Activated CD4-positive, alpha-beta T cell treated with anti-CD3 and anti-CD28 coated beads for 36 hours (primary cell): Measurements from ENCODE around the gene C19orf53. TPM values are rescaled to one million over a fixed set of nuclear protein-coding genes. Genes with fewer than 3 reads are reported as not detected.
"Not testable (repeated sequence)": the region's sequence is repeated elsewhere in the genome, so short reads cannot be mapped to it uniquely, and the experiment has no call there.

Source experiments
- ATAC-seq: fragments of 200-7000 bp; cut with Tn5 transposase; one replicate; pipeline ENCODE4 v1.10.0; 2021; ENCODE audit warnings: mild to moderate bottlenecking, moderate library complexity
- CTCF ChIA-PET: fragments of 350-600 bp; sonication (Branson Sonifier 250); formaldehyde crosslinking; loops from one replicate; lab custom pipeline; 2021; ENCODE audit warnings: antibody characterized with exemption; lab: Charles Lee
- POLR2A ChIA-PET: fragments of 350-600 bp; sonication (Branson Sonifier 250); formaldehyde crosslinking; loops from one replicate; lab custom pipeline; 2021; ENCODE audit warnings: antibody characterized with exemption, inconsistent platforms; lab: Charles Lee
- DNase-seq: peaks from one replicate; pipeline ENCODE4 v3.0.0-alpha.2; 2020
- H3K27ac Mint-ChIP-seq: one replicate; pipeline ENCODE4 v1.8.0; 2021; ENCODE audit warnings: mixed read lengths
- H3K27me3 Mint-ChIP-seq: one replicate; pipeline ENCODE4 v1.8.0; 2021; ENCODE audit warnings: mixed read lengths
- H3K36me3 Mint-ChIP-seq: one replicate; pipeline ENCODE4 v1.8.0; 2021; ENCODE audit warnings: low read depth, mixed read lengths
- H3K4me1 Mint-ChIP-seq: one replicate; pipeline ENCODE4 v1.8.0; 2021; ENCODE audit warnings: mixed read lengths
- H3K4me3 Mint-ChIP-seq: one replicate; pipeline ENCODE4 v1.8.0; 2021; ENCODE audit warnings: mild to moderate bottlenecking, moderate library complexity, mixed read lengths
- H3K9me3 Mint-ChIP-seq: one replicate; pipeline ENCODE4 v1.8.0; 2021; ENCODE audit warnings: low read depth, mixed read lengths
- intact Hi-C, 2 experiments: fragments of 100-400 bp; cut with DNase I in 1 of 2; cut with micrococcal nuclease in 1 of 2; formaldehyde crosslinking; loops; one replicate each; pipeline versions ENCODE4 v1.14.2 to v1.15.1; 2022 to 2024; cut with DNase I, micrococcal nuclease
- total RNA-seq, 2 experiments: library from RNA; stranded (reverse); gene quantifications; one replicate each; pipeline ENCODE4 v1.2.3, GENCODE V29; 2021

Gene C19orf53
- total RNA-seq, 2 experiments from 2014 or later: 115 to 142 TPM

DNA sequence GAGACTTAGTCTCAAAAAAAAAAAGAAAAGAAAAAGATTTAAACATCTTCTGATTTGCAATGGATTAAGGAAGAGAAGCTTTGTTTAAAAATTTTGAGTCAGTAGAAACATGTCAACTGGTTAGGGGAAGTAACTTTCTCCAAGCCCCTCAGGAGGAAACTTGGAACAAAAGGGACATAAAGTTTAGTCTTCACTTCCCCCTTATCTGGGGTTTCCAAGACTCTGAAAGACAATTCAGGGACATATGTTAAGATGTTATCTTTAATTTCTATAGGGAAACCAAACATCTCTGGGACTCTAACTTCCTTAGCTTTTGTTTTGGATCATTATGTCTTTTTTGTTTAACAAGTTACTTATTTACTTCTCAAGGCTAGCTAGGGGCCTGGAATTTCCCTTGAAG lies 30.1 kb upstream of the C19orf53 start:
- intact Hi-C loops: no loop called here
- ChIA-PET CTCF (interaction anchor here (0.7 kb wide), 1 partner anchor 440 kb away, joined by 3 read pairs; no protein-coding TSS in a partner anchor), POLR2A (no interaction called here)
- Mint-ChIP-seq H3K4me1 (peaks cover 15% of the 10 kb centered on the region), H3K27ac (no peak overlapping the region), H3K27me3 (no peaks in the 10 kb centered on the region), H3K36me3 (no peaks in the 10 kb centered on the region), H3K4me3 (no peak overlapping the region), H3K9me3 (no peaks in the 10 kb centered on the region)
- DNase-seq (no peak), ATAC-seq (no peak)

DNA sequence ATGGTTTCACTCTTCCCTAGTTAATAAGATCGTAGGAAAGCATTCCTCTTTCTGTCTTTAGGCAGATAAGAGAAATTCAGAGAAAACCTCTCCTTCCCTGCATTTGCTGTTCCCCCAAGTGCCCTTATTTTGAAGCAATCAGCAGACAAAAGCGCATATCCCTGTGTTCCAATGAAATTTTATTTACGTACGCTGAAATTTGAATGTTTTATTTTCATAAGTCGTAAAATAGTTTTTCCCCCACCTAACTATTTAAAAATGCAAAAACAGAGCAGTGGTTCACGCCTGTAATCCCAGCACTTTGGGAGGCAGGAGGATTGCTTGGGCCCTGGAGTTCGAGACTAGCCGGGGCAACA lies 27.2 kb upstream of the C19orf53 start:
- POLR2A ChIA-PET: interaction anchor here (0.6 to 2.3 kb wide), 4 partner anchors 15 to 1558 kb away, joined by 3 to 11 read pairs (median 4); partner anchors contain the start of gene MRI1
- no peak for DNase-seq
- intact Hi-C loops: loop anchor here (1.0 to 5.0 kb wide), 11 partner anchors 16 to 595 kb away; partner anchors contain the start of genes ZSWIM4 (in 2 of the 2), BRME1 (in 1 of the 2), C19orf53 (in 1 of the 2) and CC2D1A (in 1 of the 2)
- H3K4me3 Mint-ChIP-seq: peak overlapping the region; percentile 80
- no peak for ATAC-seq
- peak overlapping the region; percentile 63 for H3K27ac Mint-ChIP-seq
- no peaks in the 10 kb centered on the region for H3K9me3 Mint-ChIP-seq
- no peaks in the 10 kb centered on the region for H3K27me3 Mint-ChIP-seq
- H3K36me3 Mint-ChIP-seq: no peaks in the 10 kb centered on the region
- peaks cover 25% of the 10 kb centered on the region for H3K4me1 Mint-ChIP-seq
- CTCF ChIA-PET: interaction anchor here (0.6 to 2.1 kb wide), 4 partner anchors 11 to 100 kb away, joined by 3 to 9 read pairs (median 4); partner anchors contain the start of genes C19orf53 and MRI1

DNA sequence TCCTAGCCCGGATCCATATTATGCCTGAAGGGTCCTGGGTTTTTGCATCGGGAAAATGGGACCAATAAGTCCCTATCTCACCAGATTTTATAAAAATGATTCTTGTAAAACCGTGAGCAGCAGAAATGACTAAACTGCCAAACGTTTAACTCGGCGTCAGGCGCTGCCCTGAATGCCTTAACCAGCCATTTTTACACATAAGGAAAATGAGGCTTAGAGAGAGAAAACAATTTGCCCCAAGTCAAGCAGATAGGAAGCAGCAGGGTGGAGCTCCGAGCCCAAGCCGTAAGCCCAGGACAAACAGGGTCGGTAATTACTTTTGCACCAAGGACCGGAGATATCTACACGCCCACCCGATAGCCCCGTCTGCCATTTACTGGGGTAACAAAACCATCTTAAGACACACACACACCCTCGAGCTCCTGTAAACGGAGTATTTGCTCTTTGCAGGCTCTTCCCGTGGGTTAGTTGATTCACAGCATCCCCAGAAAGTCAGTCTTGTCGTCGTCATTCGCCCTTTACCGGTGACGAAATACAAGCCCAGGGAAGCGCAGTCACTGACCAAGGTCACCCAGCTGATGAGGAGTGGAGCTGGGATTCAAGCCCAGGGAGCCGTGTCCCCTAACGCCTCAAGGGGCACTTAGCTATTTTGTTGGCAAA lies 26.0 kb upstream of the C19orf53 start:
- peak; percentile 50 for DNase-seq
- POLR2A ChIA-PET: interaction anchor here (0.7 to 2.3 kb wide), 4 partner anchors 16 to 205 kb away, joined by 3 to 11 read pairs (median 4); partner anchors contain the start of gene MRI1
- Mint-ChIP-seq H3K4me3 (peak overlapping the region; percentile 80), H3K9me3 (no peaks in the 10 kb centered on the region), H3K27me3 (no peaks in the 10 kb centered on the region), H3K4me1 (peaks cover 30% of the 10 kb centered on the region), H3K27ac (peak overlapping the region; percentile 84), H3K36me3 (peaks cover 4% of the 10 kb centered on the region)
- CTCF ChIA-PET: interaction anchor here (0.6 to 2.1 kb wide), 15 partner anchors 12 to 553 kb away, joined by 3 to 10 read pairs (median 3); partner anchors contain the start of genes ASF1B, C19orf53 and MRI1
- intact Hi-C loops: loop anchor here in 1 of 2 experiments (1.0 to 5.0 kb wide), 2 partner anchors 333 to 596 kb away; partner anchors contain the start of genes IER2 and STX10
- ATAC-seq: peak; percentile 2

DNA sequence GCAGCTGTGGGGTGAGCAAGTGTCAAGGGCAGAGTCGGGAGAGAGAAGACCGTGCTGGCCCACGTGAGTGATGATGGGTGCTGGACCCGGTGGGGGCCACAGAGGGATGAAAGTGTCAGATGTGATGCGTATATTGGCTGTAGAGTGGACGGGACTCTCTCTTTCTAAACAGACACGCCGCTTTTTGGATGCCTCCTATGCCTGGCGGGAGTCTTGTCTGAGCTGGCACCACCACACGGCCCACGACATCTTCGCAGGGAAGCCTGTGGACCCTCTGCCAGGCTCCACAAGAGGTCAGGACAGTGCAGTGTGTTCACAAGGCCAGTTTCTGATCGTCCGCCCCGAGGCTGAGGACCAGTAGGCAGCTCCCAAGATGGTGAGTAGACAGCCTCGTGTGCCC lies 22.8 kb upstream of the C19orf53 start:
- H3K4me3 Mint-ChIP-seq: no peak overlapping the region
- H3K27ac Mint-ChIP-seq: no peak overlapping the region
- peaks cover 20% of the 10 kb centered on the region for H3K36me3 Mint-ChIP-seq
- no peak for DNase-seq
- no peak for ATAC-seq
- POLR2A ChIA-PET: interaction anchor here (0.5 to 0.7 kb wide), 2 partner anchors 17 to 234 kb away, joined by 3 read pairs; no protein-coding TSS in a partner anchor
- peaks cover 32% of the 10 kb centered on the region for H3K4me1 Mint-ChIP-seq
- H3K27me3 Mint-ChIP-seq: no peaks in the 10 kb centered on the region
- intact Hi-C loops: no loop called here
- no peaks in the 10 kb centered on the region for H3K9me3 Mint-ChIP-seq
- CTCF ChIA-PET: no interaction called here

DNA sequence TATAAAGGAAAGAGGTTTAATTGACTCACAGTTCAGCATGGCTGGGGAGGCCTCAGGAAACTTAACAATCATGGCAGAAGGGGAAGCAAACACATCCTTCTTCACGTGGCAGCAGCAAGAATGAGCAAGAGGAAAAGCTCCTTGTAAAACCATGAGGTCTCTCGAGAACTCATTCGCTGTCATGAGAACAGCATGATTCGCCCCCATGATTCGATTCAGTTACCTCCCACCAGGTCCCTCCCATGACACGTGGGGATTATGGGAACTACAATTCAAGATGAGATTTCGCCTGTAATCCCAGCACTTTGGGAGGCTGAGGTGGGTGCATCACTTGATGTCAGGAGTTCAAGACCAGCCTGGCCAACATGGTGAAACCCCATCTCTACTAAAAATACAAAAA lies 20.6 kb upstream of the C19orf53 start:
- intact Hi-C loops, H3K9me3 Mint-ChIP-seq, POLR2A ChIA-PET, H3K27me3 Mint-ChIP-seq, H3K4me3 Mint-ChIP-seq, DNase-seq, CTCF ChIA-PET: not testable (repeated sequence)
- Mint-ChIP-seq H3K27ac (peak overlapping the region; percentile 51), H3K36me3 (peaks cover 30% of the 10 kb centered on the region), H3K4me1 (peaks cover 23% of the 10 kb centered on the region)
- peak; percentile 49 for ATAC-seq

DNA sequence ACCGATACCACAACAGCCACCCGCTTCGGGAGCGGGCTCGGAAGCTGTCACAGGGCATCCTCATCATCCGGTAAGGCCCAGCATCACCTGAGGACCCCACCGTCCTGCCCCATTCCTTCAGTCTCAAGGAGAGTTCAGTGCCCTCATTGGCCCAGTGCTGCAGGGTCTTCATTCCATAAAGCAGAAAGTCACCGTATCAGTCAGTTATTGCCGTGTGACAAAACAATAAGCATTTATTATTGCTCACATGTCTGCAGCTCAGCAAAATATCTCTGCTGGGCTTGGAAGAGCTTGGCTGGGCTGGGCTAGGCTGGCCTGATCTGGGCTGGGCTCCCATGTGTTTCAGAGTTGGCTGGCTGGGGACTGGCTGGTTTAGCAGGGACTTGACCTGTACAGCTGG lies 18.0 kb upstream of the C19orf53 start:
- POLR2A ChIA-PET: no interaction called here
- ATAC-seq (no peak), DNase-seq (no peak)
- Mint-ChIP-seq H3K9me3 (no peaks in the 10 kb centered on the region), H3K4me1 (peaks cover 7% of the 10 kb centered on the region), H3K27me3 (no peaks in the 10 kb centered on the region), H3K27ac (no peak overlapping the region), H3K36me3 (peaks cover 35% of the 10 kb centered on the region), H3K4me3 (no peak overlapping the region)
- CTCF ChIA-PET: no interaction called here
- intact Hi-C loops: no loop called here

DNA sequence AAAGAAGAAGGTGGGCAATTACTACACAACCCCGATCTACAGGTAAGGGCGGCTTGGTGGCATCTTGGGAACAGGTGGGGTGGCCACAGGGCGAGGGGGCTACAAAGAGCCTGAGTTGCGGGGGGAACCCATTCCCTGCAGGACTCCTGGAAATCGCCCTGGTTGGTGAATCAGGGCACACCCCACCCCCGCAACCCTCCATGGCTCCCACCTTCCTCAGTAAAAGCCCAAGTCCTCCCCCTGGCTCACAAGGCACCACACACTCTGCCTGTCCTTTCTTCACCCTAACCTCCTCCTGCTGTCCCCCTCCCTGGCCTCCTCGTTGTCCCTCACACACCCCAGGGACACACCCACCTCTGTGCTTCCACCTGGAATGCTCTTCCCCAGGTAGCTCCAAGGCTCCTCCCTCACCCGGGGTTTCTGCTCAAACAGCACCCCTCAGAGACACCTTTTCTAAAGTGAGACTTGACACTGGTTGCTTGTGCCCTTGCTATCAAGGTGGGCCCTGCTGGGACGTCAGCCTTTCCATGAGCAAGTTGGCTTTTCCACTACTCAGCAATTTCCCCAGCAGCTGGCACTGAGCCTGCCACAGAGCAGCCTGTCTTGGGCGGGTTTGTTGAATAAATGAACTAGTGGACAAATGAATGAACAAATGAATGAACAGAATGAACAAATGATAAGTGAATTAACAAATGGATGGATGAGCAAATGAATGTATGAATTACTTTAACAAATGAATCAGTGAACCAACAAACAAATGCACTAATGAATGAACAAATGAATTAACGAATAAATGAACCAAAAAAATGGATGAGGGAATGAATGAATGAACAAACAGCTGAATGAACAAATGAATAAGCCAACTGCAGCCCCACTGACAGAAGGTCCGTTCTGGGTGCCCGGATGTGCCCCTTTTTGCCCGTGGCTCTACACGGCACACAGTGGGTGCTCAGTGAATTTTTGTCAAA lies 16.2 kb upstream of the C19orf53 start:
- DNase-seq: no peak
- Mint-ChIP-seq H3K36me3 (peaks cover 44% of the 10 kb centered on the region), H3K9me3 (no peaks in the 10 kb centered on the region), H3K27me3 (no peaks in the 10 kb centered on the region), H3K4me1 (peaks cover 4% of the 10 kb centered on the region), H3K4me3 (no peak overlapping the region), H3K27ac (no peak overlapping the region)
- POLR2A ChIA-PET: no interaction called here
- CTCF ChIA-PET: no interaction called here
- intact Hi-C loops: no loop called here
- ATAC-seq: no peak

DNA sequence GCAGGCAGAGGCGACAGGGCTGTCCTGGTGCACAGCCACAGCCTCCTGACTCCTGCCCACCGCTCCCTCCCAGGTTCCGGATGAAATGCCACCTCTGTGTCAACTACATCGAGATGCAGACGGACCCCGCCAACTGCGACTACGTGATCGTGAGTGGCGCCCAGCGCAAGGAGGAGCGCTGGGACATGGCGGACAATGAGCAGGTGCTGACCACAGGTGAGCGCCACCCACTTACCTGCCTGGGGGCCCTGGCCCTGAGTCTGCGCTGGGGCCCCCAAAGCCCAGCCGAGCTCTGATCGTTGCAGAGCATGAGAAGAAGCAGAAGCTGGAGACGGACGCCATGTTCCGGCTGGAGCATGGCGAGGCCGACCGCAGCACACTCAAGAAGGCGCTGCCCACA lies 15.5 kb upstream of the C19orf53 start:
- H3K4me3 Mint-ChIP-seq: no peak overlapping the region
- no peaks in the 10 kb centered on the region for H3K9me3 Mint-ChIP-seq
- ATAC-seq: no peak
- no peak overlapping the region for H3K27ac Mint-ChIP-seq
- CTCF ChIA-PET: no interaction called here
- H3K4me1 Mint-ChIP-seq: peaks cover 5% of the 10 kb centered on the region
- intact Hi-C loops: no loop called here
- DNase-seq: no peak
- H3K36me3 Mint-ChIP-seq: peaks cover 46% of the 10 kb centered on the region
- no peaks in the 10 kb centered on the region for H3K27me3 Mint-ChIP-seq
- POLR2A ChIA-PET: no interaction called here

DNA sequence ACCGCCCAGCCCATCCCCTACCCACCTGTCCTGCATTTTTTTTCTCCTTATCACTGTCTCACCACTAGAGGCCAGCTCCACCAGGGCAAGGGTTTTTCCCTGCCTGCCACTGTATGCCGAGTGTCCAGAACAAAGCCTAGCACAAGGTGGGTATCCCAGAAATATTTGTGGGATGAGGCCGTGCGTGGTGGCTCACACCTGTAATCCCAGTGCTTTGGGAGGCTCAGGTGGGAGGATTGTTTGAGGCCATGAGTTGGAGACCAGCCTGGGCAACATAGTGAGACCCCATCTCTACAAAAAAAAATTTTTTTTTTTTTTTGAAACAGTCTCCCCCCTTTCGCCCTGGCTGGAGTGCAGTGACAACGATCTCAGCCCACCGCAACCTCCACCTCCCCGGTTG lies 12.8 kb upstream of the C19orf53 start:
- POLR2A ChIA-PET: no interaction called here
- CTCF ChIA-PET: interaction anchor here (0.7 to 1.5 kb wide), 2 partner anchors 101 to 102 kb away, joined by 3 to 4 read pairs; no protein-coding TSS in a partner anchor
- DNase-seq: no peak
- H3K27me3 Mint-ChIP-seq: no peaks in the 10 kb centered on the region
- peaks cover 16% of the 10 kb centered on the region for H3K4me1 Mint-ChIP-seq
- intact Hi-C loops: no loop called here
- H3K4me3 Mint-ChIP-seq: no peak overlapping the region
- no peak for ATAC-seq
- no peak overlapping the region for H3K27ac Mint-ChIP-seq
- peaks cover 42% of the 10 kb centered on the region for H3K36me3 Mint-ChIP-seq
- H3K9me3 Mint-ChIP-seq: no peaks in the 10 kb centered on the region

DNA sequence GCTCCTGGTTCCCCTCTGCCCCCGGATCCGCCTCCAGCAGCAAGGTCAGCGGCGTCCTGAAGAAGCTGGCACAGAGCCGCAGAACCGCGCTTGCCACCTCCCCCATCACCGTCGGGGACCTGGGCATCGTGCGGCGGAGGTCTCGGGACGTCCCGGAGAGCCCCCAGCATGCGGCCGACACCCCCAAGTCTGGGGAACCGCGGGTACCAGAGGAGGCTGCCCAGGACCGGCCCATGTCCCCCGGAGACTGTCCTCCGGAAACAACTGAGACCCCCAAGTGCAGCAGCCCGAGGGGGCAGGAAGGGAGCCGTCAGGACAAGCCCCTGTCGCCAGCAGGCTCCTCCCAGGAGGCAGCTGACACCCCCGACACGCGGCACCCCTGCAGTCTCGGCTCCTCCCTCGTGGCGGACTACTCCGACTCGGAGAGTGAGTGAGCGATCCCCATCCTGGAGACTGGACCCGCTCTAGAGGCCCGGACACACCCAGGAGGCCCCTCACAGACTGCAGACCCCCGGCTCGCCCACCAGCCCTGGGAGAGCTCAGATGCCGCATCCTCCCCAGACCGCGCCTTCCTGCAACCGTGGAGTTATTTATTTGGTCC lies 11.5 kb upstream of the C19orf53 start:
- DNase-seq: no peak
- no peak for ATAC-seq
- Mint-ChIP-seq H3K27ac (no peak overlapping the region), H3K4me1 (peaks cover 16% of the 10 kb centered on the region), H3K36me3 (peaks cover 37% of the 10 kb centered on the region), H3K27me3 (no peaks in the 10 kb centered on the region), H3K9me3 (no peaks in the 10 kb centered on the region), H3K4me3 (no peak overlapping the region)
- intact Hi-C loops: no loop called here
- POLR2A ChIA-PET: no interaction called here
- CTCF ChIA-PET: interaction anchor here (0.6 kb wide), 1 partner anchor 485 kb away, joined by 4 read pairs; no protein-coding TSS in a partner anchor

DNA sequence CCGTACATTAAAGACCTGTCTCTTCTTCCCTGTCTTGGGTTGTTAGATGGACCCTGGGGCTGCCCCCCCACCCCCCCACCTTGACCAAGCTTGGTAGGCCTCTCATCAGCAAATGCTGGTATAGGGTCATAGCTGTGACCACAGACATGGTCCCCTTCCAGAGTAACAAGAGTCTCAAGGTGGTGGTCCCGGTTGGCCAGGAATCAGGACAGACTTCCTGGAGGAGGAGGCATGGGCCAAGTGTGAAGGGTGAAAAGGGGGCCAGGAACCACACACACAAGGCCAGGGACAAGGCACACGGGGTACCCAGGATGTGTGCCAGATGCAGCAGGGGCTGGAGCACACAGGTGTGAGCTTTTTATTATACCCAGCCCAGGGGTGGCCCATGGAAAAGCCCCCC lies 11.0 kb upstream of the C19orf53 start:
- CTCF ChIA-PET: interaction anchor here (0.6 kb wide), 1 partner anchor 485 kb away, joined by 4 read pairs; no protein-coding TSS in a partner anchor
- Mint-ChIP-seq H3K4me3 (peak overlapping the region; percentile 90), H3K36me3 (peaks cover 34% of the 10 kb centered on the region), H3K27me3 (no peaks in the 10 kb centered on the region), H3K9me3 (no peaks in the 10 kb centered on the region), H3K4me1 (peaks cover 16% of the 10 kb centered on the region), H3K27ac (peak overlapping the region; percentile 48)
- intact Hi-C loops: no loop called here
- ATAC-seq (no peak), DNase-seq (no peak)
- POLR2A ChIA-PET: interaction anchor here (1.1 to 1.5 kb wide), 2 partner anchors 11 to 15 kb away, joined by 5 to 6 read pairs; partner anchors contain the start of gene C19orf53
